Astrocyte of the spinal cord (primary cell): ENCODE results near the gene SPINT1.

Experiments
- DNase-seq: peaks from one replicate; pipeline ENCODE4 v3.0.0; 2011; ENCODE audit warnings: low read depth, low spot score
- H3K4me3 ChIP-seq: 2 replicates; pipeline ENCODE4 v1.5.1; 2011; ENCODE audit warnings: low read depth, mild to moderate bottlenecking, low read length, moderate library complexity
- in situ Hi-C: cut with HindIII; loops from 2 replicates; pipeline ENCODE4 v1.10.0; 2017; ENCODE audit warnings: low sequenced_read_pairs
- TF ChIP-seq, protein P1 (sequence below): IDR thresholded peaks from 2 replicates; pipeline ENCODE4 v1.5.1; 2012; ENCODE audit warnings: low read depth, mild to moderate bottlenecking, low read length, inconsistent platforms

SPINT1 gene

DNA sequence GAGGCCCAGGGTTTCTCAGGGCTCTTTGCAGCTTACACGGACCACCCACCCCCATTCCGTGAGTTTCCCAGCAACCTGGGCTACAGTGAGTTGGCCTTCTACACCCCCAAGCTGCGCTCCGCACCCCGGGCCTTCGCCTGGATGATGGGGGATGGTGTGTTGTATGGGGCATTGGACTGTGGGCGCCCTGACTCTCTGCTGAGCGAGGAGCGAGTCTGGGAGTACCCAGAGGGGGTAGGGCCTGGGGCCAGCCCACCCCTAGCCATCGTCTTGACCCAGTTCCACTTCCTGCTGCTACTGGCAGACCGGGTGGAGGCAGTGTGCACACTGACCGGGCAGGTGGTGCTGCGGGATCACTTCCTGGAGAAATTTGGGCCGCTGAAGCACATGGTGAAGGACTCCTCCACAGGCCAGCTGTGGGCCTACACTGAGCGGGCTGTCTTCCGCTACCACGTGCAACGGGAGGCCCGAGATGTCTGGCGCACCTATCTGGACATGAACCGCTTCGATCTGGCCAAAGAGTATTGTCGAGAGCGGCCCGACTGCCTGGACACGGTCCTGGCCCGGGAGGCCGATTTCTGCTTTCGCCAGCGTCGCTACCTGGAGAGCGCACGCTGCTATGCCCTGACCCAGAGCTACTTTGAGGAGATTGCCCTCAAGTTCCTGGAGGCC lies 55.8 kb downstream of the SPINT1 start:
- no peak overlapping the region for H3K4me3 ChIP-seq
- TF ChIP-seq, protein P1, sequence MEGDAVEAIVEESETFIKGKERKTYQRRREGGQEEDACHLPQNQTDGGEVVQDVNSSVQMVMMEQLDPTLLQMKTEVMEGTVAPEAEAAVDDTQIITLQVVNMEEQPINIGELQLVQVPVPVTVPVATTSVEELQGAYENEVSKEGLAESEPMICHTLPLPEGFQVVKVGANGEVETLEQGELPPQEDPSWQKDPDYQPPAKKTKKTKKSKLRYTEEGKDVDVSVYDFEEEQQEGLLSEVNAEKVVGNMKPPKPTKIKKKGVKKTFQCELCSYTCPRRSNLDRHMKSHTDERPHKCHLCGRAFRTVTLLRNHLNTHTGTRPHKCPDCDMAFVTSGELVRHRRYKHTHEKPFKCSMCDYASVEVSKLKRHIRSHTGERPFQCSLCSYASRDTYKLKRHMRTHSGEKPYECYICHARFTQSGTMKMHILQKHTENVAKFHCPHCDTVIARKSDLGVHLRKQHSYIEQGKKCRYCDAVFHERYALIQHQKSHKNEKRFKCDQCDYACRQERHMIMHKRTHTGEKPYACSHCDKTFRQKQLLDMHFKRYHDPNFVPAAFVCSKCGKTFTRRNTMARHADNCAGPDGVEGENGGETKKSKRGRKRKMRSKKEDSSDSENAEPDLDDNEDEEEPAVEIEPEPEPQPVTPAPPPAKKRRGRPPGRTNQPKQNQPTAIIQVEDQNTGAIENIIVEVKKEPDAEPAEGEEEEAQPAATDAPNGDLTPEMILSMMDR, result no peak
- in situ Hi-C loops, result no loop called here
- DNase-seq, result no peak

DNA sequence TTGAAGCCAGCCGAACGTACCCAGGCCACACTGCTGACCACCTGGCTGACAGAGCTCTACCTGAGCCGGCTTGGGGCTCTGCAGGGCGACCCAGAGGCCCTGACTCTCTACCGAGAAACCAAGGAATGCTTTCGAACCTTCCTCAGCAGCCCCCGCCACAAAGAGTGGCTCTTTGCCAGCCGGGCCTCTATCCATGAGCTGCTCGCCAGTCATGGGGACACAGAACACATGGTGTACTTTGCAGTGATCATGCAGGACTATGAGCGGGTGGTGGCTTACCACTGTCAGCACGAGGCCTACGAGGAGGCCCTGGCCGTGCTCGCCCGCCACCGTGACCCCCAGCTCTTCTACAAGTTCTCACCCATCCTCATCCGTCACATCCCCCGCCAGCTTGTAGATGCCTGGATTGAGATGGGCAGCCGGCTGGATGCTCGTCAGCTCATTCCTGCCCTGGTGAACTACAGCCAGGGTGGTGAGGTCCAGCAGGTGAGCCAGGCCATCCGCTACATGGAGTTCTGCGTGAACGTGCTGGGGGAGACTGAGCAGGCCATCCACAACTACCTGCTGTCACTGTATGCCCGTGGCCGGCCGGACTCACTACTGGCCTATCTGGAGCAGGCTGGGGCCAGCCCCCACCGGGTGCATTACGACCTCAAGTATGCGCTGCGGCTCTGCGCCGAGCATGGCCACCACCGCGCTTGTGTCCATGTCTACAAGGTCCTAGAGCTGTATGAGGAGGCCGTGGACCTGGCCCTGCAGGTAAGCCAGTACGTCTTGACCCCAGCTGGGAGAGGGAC lies 56.6 kb downstream of the SPINT1 start:
- in situ Hi-C loops, result no loop called here
- DNase-seq, result no peak
- TF ChIP-seq, protein P1, result no peak
- no peak overlapping the region for H3K4me3 ChIP-seq

DNA sequence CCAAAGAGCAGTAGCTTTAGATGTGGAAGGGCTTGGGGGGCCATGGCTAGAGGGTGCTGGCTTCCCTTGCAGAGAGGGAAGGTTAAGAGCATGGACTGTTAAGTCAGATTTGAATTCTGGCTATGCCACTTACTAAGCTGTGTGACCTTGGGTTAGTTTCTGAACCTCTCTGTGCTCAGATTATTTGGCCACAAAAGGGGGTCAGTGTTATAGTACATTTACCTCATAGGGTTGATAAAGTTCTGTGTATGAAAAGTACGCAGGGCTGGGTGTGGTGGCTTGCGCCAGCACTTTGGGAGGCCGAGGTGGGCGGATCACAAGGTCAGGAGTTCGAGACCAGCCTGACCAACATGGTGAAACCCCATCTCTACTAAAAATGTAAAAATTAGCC lies 57.2 kb downstream of the SPINT1 start:
- in situ Hi-C loops, result no loop called here
- H3K4me3 ChIP-seq, result no peak overlapping the region
- DNase-seq, result no peak
- TF ChIP-seq, protein P1, result no peak

DNA sequence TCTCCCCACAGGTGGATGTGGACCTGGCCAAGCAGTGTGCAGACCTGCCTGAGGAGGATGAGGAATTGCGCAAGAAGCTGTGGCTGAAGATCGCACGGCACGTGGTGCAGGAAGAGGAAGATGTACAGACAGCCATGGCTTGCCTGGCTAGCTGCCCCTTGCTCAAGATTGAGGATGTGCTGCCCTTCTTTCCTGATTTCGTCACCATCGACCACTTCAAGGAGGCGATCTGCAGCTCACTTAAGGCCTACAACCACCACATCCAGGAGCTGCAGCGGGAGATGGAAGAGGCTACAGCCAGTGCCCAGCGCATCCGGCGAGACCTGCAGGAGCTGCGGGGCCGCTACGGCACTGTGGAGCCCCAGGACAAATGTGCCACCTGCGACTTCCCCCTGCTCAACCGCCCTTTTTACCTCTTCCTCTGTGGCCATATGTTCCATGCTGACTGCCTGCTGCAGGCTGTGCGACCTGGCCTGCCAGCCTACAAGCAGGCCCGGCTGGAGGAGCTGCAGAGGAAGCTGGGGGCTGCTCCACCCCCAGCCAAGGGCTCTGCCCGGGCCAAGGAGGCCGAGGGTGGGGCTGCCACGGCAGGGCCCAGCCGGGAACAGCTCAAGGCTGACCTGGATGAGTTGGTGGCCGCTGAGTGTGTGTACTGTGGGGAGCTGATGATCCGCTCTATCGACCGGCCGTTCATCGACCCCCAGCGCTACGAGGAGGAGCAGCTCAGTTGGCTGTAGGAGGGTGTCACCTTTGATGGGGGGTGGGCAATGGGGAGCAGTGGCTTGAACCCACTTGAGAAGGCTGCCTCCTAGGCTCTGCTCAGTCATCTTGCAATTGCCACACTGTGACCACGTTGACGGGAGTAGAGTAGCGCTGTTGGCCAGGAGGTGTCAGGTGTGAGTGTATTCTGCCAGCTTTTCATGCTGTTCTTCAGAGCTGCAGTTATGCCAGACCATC lies 59.0 kb downstream of the SPINT1 start:
- no peak for DNase-seq
- TF ChIP-seq, protein P1, result no peak
- no peak overlapping the region for H3K4me3 ChIP-seq
- in situ Hi-C loops, result no loop called here

DNA sequence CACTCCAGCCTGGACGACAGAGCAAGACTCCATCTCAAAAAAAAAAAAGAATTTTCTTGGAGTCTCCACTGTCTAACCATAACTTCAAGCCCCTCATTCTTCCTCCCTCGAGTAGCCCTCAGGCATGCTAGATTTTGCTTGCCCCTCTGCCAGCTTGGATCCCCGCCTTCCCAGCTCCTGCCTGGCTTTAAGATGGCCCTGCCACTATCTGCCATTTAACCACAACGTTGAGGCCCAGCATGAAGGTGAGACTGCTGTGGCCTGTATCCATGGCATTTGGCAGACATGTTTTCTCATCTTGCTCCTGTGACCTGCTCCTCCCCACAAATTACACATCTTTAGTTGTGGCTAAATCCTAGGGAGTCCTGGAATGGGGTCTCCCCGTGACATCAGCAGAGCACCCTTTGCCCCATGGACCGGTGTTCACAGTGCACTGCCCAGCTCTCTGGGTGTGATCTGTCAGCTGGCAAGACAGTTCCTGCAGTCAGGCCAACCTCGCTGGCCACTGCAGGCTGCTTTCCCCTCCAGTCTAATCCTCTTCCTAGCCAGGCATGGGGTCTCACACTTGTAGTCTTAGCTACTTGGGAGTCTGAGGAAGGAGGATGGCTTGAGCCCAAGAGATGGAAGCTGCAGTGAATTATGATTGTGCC lies 60.8 kb downstream of the SPINT1 start:
- in situ Hi-C loops, result no loop called here
- TF ChIP-seq, protein P1, result no peak
- H3K4me3 ChIP-seq, result no peak overlapping the region
- no peak for DNase-seq
